NB4 (cell line): ENCODE results near the gene ITGB3.
A peak's percentile ranks its signal among the peaks of the same experiment; 100 is the strongest.

Source experiments
- DNase-seq: peaks from one replicate; pipeline ENCODE4 v3.0.0; 2010; ENCODE audit warnings: low read depth
- H3K4me3 ChIP-seq: one replicate; pipeline ENCODE4 v1.5.1; 2011; ENCODE audit warnings: mild to moderate bottlenecking, low read depth, low read length, moderate library complexity
- CTCF ChIP-seq: IDR thresholded peaks from one replicate; pipeline ENCODE4 v1.5.1; 2012; ENCODE audit warnings: low read depth, low read length
- MAX ChIP-seq: IDR thresholded peaks from 2 replicates; pipeline ENCODE4 v1.6.1; 2011; ENCODE audit warnings: low read depth, low read length
- MYC ChIP-seq: IDR thresholded peaks from 2 replicates; pipeline ENCODE4 v1.6.1; 2011; ENCODE audit warnings: low read depth, low read length
- POLR2A ChIP-seq: IDR thresholded peaks from 2 replicates; pipeline ENCODE4 v1.6.1; 2011; ENCODE audit warnings: mild to moderate bottlenecking; ENCODE audit not compliant: insufficient read length; ENCODE audit errors: extremely low read depth

The ITGB3 gene

GRCh38 chr17:47252766-47253512 is 688 bp upstream of the ITGB3 start:
- H3K4me3 ChIP-seq: no peak overlapping the region
- TF ChIP-seq MYC (no peak), CTCF (no peak), POLR2A (no peak), MAX (no peak)
- DNase-seq: no peak

GRCh38 chr17:47254403-47254943 is 846 bp downstream of the ITGB3 start:
- TF ChIP-seq MAX: no peak
- TF ChIP-seq MYC: no peak
- no peak for TF ChIP-seq CTCF
- no peak for TF ChIP-seq POLR2A
- no peak overlapping the region for H3K4me3 ChIP-seq
- no peak for DNase-seq

- no peak for TF ChIP-seq CTCF
- 0 out of 2 replicates have a peak, but pooled peaks have one; percentile 35 for TF ChIP-seq MYC
- DNase-seq: peak; percentile 83
- H3K4me3 ChIP-seq: no peak overlapping the region
Measured at GRCh38 chr17:47257651-47258339, 4.2 kb downstream of the ITGB3 start.

GRCh38 chr17:47262586-47262985 is 9.0 kb downstream of the ITGB3 start:
- peak; percentile 49 for DNase-seq
- TF ChIP-seq POLR2A: no peak
- TF ChIP-seq MYC: no peak
- no peak for TF ChIP-seq MAX
- no peak for TF ChIP-seq CTCF
- no peak overlapping the region for H3K4me3 ChIP-seq

- no peak for DNase-seq
- TF ChIP-seq POLR2A: no peak
- no peak for TF ChIP-seq MYC
- TF ChIP-seq MAX: no peak
- no peak for TF ChIP-seq CTCF
- H3K4me3 ChIP-seq: no peak overlapping the region
Measured at GRCh38 chr17:47264166-47264565, 10.5 kb downstream of the ITGB3 start.
